Measurements from ENCODE around the gene TNNI2. TPM values are rescaled to one million over a fixed set of nuclear protein-coding genes. Genes with fewer than 3 reads are reported as not detected.

Gene TNNI2
- total RNA-seq, 1 donor from 2014 or later: 1.1 TPM

DNA sequence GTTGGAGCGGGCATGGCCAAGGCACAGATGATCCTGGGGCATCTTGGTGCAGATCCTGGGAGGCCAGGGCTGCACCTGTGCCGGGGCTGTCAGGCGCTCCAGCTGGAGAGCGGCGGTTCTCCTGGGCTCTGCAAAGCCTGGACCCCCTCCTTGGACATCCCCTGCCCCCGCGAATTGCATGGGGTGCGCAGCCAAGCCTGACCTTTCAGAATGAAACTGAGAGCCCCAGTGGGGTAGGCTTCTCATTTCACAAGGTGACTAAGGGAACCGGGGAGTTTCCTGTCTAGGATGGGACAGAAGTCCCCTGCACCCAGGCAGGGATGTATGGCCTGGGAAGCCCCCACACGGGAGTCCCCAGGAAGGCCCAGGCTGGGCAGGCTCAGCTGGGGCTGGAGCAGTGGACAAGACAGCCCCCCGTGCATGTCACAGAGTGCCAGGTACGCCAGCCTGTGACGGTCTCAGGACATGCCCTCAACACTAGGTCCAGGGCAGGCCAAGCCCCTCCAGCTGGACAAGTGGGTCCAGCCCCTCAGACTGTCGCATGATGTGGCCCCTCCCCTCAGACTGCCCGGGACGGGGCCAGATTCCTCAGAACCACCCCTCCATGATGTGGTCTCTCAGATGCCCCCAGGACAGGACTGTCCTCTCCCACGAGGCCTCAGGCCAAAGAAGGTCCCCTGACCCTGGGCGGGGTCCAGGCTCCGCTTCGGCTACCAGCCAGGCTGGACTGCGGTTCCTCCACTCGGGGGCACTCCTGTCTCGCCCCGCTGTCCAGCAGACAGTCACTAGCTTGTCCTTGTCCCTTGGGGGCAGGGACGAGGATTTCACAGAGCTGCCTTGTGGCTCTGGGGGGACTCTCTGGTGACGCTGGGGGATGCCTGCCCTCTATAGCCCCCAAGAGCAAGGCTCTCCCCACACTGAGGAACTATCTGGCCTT lies 16.4 kb downstream of the TNNI2 start:
- TF ChIP-seq, protein P1, sequence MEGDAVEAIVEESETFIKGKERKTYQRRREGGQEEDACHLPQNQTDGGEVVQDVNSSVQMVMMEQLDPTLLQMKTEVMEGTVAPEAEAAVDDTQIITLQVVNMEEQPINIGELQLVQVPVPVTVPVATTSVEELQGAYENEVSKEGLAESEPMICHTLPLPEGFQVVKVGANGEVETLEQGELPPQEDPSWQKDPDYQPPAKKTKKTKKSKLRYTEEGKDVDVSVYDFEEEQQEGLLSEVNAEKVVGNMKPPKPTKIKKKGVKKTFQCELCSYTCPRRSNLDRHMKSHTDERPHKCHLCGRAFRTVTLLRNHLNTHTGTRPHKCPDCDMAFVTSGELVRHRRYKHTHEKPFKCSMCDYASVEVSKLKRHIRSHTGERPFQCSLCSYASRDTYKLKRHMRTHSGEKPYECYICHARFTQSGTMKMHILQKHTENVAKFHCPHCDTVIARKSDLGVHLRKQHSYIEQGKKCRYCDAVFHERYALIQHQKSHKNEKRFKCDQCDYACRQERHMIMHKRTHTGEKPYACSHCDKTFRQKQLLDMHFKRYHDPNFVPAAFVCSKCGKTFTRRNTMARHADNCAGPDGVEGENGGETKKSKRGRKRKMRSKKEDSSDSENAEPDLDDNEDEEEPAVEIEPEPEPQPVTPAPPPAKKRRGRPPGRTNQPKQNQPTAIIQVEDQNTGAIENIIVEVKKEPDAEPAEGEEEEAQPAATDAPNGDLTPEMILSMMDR (IDR thresholded peaks at IDR 0.05): no peak
- DNase-seq (ENCODE audit: extremely low spot score, unreplicated experiment): no peak
- no peak overlapping the region for H3K4me3 Mint-ChIP-seq (ENCODE audit: unreplicated experiment)
- H3K27me3 Mint-ChIP-seq (ENCODE audit: unreplicated experiment): no peaks in the 10 kb centered on the region
- H3K4me1 Mint-ChIP-seq (ENCODE audit: unreplicated experiment): no peaks in the 10 kb centered on the region
- no peak overlapping the region for H3K27ac Mint-ChIP-seq (ENCODE audit: unreplicated experiment)
- no peaks in the 10 kb centered on the region for H3K36me3 Mint-ChIP-seq (ENCODE audit: unreplicated experiment)
- H3K9me3 Mint-ChIP-seq (ENCODE audit: unreplicated experiment): no peaks in the 10 kb centered on the region

GRCh38 chr11:1855886-1856265 lies 17.1 kb downstream of the TNNI2 start:
- Mint-ChIP-seq H3K9me3 (ENCODE audit: unreplicated experiment) (no peaks in the 10 kb centered on the region), H3K4me3 (ENCODE audit: unreplicated experiment) (no peak overlapping the region), H3K4me1 (ENCODE audit: unreplicated experiment) (no peaks in the 10 kb centered on the region), H3K27ac (ENCODE audit: unreplicated experiment) (no peak overlapping the region), H3K27me3 (ENCODE audit: unreplicated experiment) (no peaks in the 10 kb centered on the region), H3K36me3 (ENCODE audit: unreplicated experiment) (no peaks in the 10 kb centered on the region)
- DNase-seq (ENCODE audit: extremely low spot score, unreplicated experiment): no peak
- TF ChIP-seq, protein P1 (IDR thresholded peaks at IDR 0.05): no peak

GRCh38 chr11:1856306-1857005 lies 17.7 kb downstream of the TNNI2 start:
- Mint-ChIP-seq H3K36me3 (ENCODE audit: unreplicated experiment) (no peaks in the 10 kb centered on the region), H3K27me3 (ENCODE audit: unreplicated experiment) (no peaks in the 10 kb centered on the region), H3K9me3 (ENCODE audit: unreplicated experiment) (no peaks in the 10 kb centered on the region), H3K4me1 (ENCODE audit: unreplicated experiment) (no peaks in the 10 kb centered on the region), H3K27ac (ENCODE audit: unreplicated experiment) (no peak overlapping the region), H3K4me3 (ENCODE audit: unreplicated experiment) (no peak overlapping the region)
- TF ChIP-seq, protein P1 (IDR thresholded peaks at IDR 0.05): no peak
- DNase-seq (ENCODE audit: extremely low spot score, unreplicated experiment): no peak

- no peaks in the 10 kb centered on the region for H3K27me3 Mint-ChIP-seq (ENCODE audit: unreplicated experiment)
- H3K27ac Mint-ChIP-seq (ENCODE audit: unreplicated experiment): no peak overlapping the region
- H3K4me3 Mint-ChIP-seq (ENCODE audit: unreplicated experiment): no peak overlapping the region
- H3K36me3 Mint-ChIP-seq (ENCODE audit: unreplicated experiment): no peaks in the 10 kb centered on the region
- H3K9me3 Mint-ChIP-seq (ENCODE audit: unreplicated experiment): no peaks in the 10 kb centered on the region
- no peaks in the 10 kb centered on the region for H3K4me1 Mint-ChIP-seq (ENCODE audit: unreplicated experiment)
- DNase-seq (ENCODE audit: extremely low spot score, unreplicated experiment): no peak
- TF ChIP-seq, protein P1 (IDR thresholded peaks at IDR 0.05): no peak
Measured at GRCh38 chr11:1857064-1857463, 18.3 kb downstream of the TNNI2 start.

DNA sequence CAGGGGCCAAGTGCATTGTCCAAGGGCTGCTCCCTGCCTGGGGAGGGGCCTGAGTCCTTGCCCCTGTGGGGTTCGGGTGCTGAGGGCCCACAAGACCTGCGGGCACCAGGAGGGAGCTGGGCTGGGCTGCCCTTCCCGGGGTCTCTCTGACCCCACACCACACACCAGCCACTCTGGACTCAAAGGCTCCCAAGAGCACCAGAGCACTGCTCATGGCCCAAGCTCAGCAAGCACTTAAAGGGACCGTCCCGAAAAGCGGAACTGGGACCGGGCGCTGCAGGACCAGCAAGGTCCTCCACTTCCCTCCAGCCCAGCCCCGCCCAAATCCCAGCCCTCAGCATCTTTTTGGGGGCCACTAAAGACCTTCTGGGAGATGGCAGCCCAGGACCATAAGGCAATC lies 19.4 kb downstream of the TNNI2 start:
- no peaks in the 10 kb centered on the region for H3K27me3 Mint-ChIP-seq (ENCODE audit: unreplicated experiment)
- no peak overlapping the region for H3K4me3 Mint-ChIP-seq (ENCODE audit: unreplicated experiment)
- DNase-seq (ENCODE audit: extremely low spot score, unreplicated experiment): no peak
- no peaks in the 10 kb centered on the region for H3K36me3 Mint-ChIP-seq (ENCODE audit: unreplicated experiment)
- H3K4me1 Mint-ChIP-seq (ENCODE audit: unreplicated experiment): peaks cover 9% of the 10 kb centered on the region
- H3K27ac Mint-ChIP-seq (ENCODE audit: unreplicated experiment): no peak overlapping the region
- no peaks in the 10 kb centered on the region for H3K9me3 Mint-ChIP-seq (ENCODE audit: unreplicated experiment)
- TF ChIP-seq, protein P1 (IDR thresholded peaks at IDR 0.05): no peak
